ENCODE data around the gene SF3A1. TPM values are rescaled to one million over a fixed set of nuclear protein-coding genes. Genes with fewer than 3 reads are reported as not detected.

Gene SF3A1
- total and polyA plus RNA-seq, 4 donors, result 15.8 to 157 (median 45.1) TPM

DNA sequence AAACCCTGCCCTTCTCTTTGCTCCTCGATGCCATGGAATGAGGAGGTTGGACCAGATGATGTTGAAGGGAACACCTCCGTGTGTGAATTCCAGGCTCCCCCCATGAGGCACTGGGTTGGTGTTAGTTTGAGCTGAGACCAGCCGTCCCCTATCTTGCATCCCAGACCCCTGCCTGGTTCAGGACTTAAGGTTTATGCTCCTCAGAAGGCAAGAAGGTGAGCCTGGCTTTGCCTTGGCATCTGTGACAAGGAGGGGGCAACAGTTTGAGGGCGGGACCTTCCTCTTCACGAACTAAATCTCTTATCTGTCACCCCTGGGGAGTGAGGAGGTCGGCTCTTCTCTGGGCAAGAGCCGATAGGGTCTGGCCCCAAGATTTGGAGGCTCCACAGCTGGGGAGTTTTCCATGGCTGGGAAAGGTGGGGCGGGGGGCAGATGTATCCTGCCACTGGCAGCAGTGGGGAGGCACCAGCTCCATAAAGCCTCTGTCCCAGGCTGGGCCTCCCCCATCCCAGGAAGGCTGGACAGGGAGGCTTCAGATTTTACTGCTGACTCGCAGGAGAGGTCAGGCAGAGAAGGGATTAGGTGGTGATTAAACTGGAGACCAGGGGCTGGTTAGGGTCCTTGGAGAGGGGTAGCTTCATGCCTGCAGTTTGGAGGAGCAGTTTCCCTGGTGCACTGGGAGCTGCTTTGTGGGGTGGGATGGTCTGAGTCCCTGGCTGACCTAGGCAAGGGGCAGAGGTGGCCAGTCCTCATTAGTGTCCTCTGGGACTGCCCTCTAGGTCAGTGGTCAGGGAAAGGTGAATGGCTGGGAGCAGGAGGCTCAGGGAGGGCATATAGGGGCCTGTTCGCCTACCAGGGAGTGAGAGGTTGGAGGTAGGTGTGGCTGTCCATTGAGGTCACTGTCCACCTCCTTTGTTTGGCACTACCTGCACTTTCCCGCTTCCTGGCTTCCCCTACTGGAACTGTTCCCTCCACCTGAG lies 41.3 kb upstream of the SF3A1 start:
- TF ChIP-seq, protein P1, sequence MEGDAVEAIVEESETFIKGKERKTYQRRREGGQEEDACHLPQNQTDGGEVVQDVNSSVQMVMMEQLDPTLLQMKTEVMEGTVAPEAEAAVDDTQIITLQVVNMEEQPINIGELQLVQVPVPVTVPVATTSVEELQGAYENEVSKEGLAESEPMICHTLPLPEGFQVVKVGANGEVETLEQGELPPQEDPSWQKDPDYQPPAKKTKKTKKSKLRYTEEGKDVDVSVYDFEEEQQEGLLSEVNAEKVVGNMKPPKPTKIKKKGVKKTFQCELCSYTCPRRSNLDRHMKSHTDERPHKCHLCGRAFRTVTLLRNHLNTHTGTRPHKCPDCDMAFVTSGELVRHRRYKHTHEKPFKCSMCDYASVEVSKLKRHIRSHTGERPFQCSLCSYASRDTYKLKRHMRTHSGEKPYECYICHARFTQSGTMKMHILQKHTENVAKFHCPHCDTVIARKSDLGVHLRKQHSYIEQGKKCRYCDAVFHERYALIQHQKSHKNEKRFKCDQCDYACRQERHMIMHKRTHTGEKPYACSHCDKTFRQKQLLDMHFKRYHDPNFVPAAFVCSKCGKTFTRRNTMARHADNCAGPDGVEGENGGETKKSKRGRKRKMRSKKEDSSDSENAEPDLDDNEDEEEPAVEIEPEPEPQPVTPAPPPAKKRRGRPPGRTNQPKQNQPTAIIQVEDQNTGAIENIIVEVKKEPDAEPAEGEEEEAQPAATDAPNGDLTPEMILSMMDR (IDR thresholded peaks at IDR 0.05; ENCODE audit: control extremely low read depth, extremely low read depth), result no peak
- Histone ChIP-seq H3K27ac (ENCODE audit: low read depth in 1 of 2, low read length in 1 of 2) (no peak overlapping the region), H3K36me3 (ENCODE audit: control insufficient read depth in 4 of 4, insufficient read depth in 4 of 4, low read length in 4 of 4) (no peaks in the 10 kb centered on the region), H3K27me3 (ENCODE audit: control insufficient read depth in 3 of 3, insufficient read depth in 3 of 3, low read length in 2 of 3) (peaks cover 0 to 3% (median 0%) of the 10 kb centered on the region in 3 donors), H3K4me3 (peak overlapping the region; percentile 47), H3K9ac (ENCODE audit: insufficient read depth in 1 of 2, low read length in 2 of 2) (peak overlapping the region; percentile 4 to 77), H3K9me3 (ENCODE audit: control insufficient read depth in 4 of 4, insufficient read depth in 3 of 4, low read length in 3 of 4) (peaks cover 0 to 2% (median 0%) of the 10 kb centered on the region in 4 donors), H3K4me1 (ENCODE audit: control insufficient read depth in 5 of 5, insufficient read depth in 5 of 5, low read length in 5 of 5) (peaks cover 0 to 17% (median 2%) of the 10 kb centered on the region in 5 donors)
- DNase-seq (no peak), ATAC-seq (ENCODE audit: insufficient read depth, low FRiP score) (no peak)
- 27 to 29% methylated on average over 11 of the region's 11 CpGs for WGBS, 2 donors

- Histone ChIP-seq H3K27ac (ENCODE audit: low read depth in 1 of 2, low read length in 1 of 2) (no peak within 1 kb of the TSS), H3K4me3 (peak within 1 kb of the TSS; percentile 66), H3K36me3 (ENCODE audit: control insufficient read depth in 4 of 4, insufficient read depth in 4 of 4, low read length in 4 of 4) (no peaks in the 10 kb centered on the region), H3K9me3 (ENCODE audit: control insufficient read depth in 4 of 4, insufficient read depth in 3 of 4, low read length in 3 of 4) (peaks cover 0 to 2% (median 0%) of the 10 kb centered on the region in 4 donors), H3K4me1 (ENCODE audit: control insufficient read depth in 5 of 5, insufficient read depth in 5 of 5, low read length in 5 of 5) (peaks cover 0 to 17% (median 2%) of the 10 kb centered on the region in 5 donors), H3K27me3 (ENCODE audit: control insufficient read depth in 3 of 3, insufficient read depth in 3 of 3, low read length in 2 of 3) (peaks cover 0 to 3% (median 0%) of the 10 kb centered on the region in 3 donors), H3K9ac (ENCODE audit: insufficient read depth in 1 of 2, low read length in 2 of 2) (peak within 1 kb of the TSS; percentile 7 to 77)
- ATAC-seq (ENCODE audit: insufficient read depth, low FRiP score) (peak; percentile 85), DNase-seq (peak; percentile 49 to 70 (median 68))
- 1 to 2% methylated on average over 49 to 56 of the region's 56 CpGs for WGBS, 2 donors
- TF ChIP-seq, protein P1 (IDR thresholded peaks at IDR 0.05; ENCODE audit: control extremely low read depth, extremely low read depth), result no peak
These were observed 40.4 kb upstream of the SF3A1 start, which contains the start of gene SEC14L2 for GRCh38 chr22:30396871-30397655. Gene SEC14L2 (plus strand): TSS chr22:30397018. CDS start chr22:30397117, 99 bp downstream.

DNA sequence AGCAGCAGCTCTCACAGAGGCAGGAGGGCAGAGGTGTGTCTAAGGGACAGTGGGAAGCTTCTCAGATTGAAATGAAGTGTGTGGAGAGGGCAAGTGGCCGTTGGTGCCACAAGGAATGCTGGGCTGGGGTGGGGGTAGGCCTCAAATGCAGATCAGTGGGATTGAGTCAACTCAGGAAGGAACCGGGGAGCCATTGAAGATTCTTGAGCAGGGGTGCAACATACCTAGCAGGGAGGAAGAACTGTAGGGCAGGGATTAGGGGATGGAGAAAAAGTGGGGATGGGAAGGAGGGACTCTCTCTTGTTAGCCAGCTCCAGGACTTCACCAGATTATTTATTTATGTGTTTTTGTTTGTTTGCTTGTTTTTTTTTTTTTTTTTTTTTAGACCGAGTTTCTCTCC lies 37.2 kb upstream of the SF3A1 start:
- H3K9me3 ChIP-seq (ENCODE audit: control insufficient read depth in 4 of 4, insufficient read depth in 3 of 4, low read length in 3 of 4), result peaks cover 0 to 4% (median under 1%) of the 10 kb centered on the region in 4 donors
- DNase-seq (no peak), ATAC-seq (ENCODE audit: insufficient read depth, low FRiP score) (no peak)
- no peak overlapping the region for H3K4me3 ChIP-seq
- no peaks in the 10 kb centered on the region for H3K36me3 ChIP-seq (ENCODE audit: control insufficient read depth in 4 of 4, insufficient read depth in 4 of 4, low read length in 4 of 4)
- TF ChIP-seq, protein P1 (IDR thresholded peaks at IDR 0.05; ENCODE audit: control extremely low read depth, extremely low read depth), result no peak
- no peak overlapping the region for H3K27ac ChIP-seq (ENCODE audit: low read depth in 1 of 2, low read length in 1 of 2)
- H3K9ac ChIP-seq (ENCODE audit: insufficient read depth in 1 of 2, low read length in 2 of 2), result no peak overlapping the region
- H3K4me1 ChIP-seq (ENCODE audit: control insufficient read depth in 5 of 5, insufficient read depth in 5 of 5, low read length in 5 of 5), result peaks cover 0 to 17% (median 2%) of the 10 kb centered on the region in 5 donors
- H3K27me3 ChIP-seq (ENCODE audit: control insufficient read depth in 3 of 3, insufficient read depth in 3 of 3, low read length in 2 of 3), result peaks cover 0 to 3% (median 0%) of the 10 kb centered on the region in 3 donors
- WGBS, 2 donors, result 76 to 86% methylated on average over 3 of the region's 3 CpGs
